CD4-positive, alpha-beta T cell treated with Interleukin-15 for 1 hour (primary cell): Measurements from ENCODE around the gene ZNF581.

Source experiments
- DNase-seq: peaks from one replicate; pipeline ENCODE4 v3.0.0-alpha.2; 2020

The ZNF581 gene

DNA sequence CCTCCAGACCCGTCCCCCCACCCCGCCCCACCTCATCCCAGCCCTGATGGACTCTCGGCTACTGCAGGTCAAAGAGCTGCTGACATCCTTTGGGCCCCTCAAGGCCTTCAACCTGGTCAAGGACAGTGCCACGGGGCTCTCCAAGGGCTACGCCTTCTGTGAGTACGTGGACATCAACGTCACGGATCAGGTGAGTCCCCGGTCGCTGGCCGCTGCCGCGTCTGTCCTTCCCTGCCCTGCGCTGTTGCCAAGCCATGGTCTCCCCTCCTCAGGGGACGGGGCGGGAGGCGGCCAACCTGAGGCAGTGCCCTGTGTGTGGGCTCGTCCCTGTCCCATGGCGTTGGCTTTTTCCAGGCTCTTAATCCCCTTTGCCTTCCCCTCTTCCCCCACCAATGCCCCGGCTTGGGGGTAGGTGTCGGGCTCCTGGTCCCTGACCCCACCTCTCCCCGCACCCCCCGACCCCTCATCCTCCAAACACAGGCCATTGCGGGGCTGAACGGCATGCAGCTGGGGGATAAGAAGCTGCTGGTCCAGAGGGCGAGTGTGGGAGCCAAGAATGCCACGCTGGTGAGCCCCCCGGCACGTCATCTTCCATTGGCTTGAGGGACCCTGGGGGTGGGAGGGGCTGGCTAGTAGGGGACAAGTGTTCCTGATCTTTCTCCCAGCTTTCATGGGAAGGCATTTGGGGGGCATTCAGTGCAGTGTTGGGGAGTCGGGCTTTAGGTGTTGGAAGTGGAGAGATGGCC lies 25.3 kb downstream of the ZNF581 start:
- no peak for DNase-seq

GRCh38 chr19:55669418-55670279 lies 26.2 kb downstream of the ZNF581 start:
- DNase-seq = no peak

- DNase-seq = no peak
These were observed 27.0 kb downstream of the ZNF581 start for GRCh38 chr19:55670280-55671053.

DNA sequence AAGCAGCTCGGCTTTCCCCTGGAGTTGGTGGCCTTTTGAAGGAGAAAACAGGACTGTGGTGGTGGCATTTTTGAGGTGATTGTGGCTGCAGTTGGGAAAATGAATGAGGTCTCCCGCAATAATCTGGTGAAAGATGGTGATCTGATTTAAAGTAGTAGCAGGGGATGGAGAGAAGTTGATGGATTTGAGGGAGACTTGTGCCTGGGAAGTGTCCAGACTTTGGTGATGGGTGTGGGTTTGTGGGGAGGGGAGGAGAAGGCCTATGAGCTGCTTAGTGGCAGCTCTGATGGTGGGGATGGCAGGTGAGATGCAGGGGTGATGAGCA lies 27.6 kb downstream of the ZNF581 start:
- no peak for DNase-seq

DNA sequence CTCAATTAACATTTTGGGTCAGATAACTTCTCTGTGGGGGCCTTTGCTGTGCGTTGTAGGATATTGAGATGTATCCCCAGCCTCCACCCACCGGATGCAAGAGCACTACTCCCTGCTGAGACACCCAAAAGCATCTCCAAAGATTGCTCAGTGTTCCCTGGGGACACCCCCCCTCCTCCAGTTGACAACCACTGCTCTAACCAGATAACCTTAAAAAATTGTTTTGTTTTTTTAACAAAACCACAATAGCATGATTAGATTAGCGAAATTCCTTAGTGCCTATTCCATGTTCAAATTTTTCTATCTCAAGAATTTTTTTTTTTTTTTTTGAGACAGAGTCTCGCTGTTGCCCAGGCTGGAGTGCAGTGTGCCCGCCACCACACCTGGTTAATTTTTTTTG lies 29.0 kb downstream of the ZNF581 start:
- DNase-seq = no peak

DNA sequence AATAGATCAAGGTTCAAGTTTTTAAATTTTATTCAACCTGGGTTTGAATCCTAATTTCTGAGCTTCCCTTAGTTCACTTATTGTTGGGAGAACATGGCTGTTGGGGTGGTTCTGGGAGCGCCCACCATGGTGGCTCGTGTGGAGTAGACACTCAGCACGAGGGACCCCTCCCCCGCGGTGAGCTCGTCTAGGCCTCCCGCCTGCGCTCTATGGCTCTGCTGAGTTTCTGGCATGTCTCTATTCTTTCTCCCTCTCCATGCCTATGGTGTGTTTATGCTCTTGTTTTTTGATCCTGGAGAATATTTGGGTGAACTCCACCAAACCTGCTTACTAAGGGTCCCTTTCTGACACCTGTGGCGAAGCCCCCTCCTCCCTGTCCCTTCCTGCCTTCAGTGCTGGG lies 30.0 kb downstream of the ZNF581 start:
- no peak for DNase-seq

GRCh38 chr19:55673889-55674288 lies 30.4 kb downstream of the ZNF581 start:
- DNase-seq = no peak

DNA sequence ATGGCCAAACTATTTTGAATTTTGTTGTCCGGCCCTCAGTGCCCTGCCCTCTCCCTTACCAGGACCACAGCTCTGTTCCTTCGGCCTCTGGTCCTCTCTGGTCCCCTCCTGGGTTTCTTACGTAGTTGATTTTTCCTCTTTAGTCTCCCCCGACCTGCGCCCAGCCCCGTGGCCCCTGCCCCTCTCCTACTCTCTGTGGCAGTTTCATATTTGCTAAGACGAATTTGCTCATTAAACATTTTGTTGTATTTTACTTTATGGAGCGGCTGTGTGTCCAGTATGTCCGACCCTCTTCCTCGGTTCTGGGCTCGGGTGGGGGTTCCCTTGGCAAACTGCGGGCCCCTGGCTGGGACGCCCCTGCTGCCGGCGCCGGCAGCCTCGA lies 31.0 kb downstream of the ZNF581 start:
- DNase-seq = no peak

DNA sequence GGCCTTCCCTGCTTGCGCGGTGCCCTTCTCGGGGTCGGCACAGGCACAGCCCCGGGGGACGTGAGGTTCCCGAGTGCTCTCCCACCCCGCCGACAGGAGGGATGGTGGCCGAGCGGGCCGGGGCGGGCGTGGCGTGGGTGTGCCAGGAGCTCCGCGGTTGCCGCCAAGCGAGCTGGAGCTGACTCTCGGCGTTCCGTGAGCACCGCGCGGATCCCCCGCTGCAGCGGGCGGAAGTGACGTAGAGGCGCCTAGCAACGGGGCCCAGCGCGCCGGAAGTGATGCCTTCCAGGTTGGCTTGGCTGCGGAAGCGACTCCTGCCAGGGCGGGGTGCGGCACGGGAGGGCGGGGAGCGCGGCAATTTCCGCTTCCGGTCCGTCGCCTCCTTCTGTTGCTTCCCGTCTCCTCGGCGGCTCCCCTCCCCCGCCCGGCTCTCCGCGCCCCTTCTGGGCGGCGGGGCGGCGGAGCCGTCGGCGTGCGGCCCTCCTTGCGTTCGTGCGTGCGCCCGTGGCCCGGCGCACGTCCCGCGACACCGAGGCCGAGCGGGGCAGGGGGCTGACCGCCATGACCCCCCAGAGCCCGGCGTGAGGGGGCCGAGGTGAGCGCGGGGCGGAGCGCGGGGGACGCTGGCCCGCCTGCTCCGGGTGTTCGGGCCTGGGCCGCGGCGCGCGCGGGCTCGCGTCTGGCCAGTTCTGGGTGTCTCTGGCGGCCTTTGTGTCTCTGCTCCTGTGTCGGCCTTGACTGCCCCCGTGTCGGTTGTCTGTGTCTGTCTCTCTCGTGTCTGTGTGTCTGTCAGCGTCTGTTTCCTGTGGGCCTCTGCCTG lies 31.6 kb downstream of the ZNF581 start, which contains the start of gene EPN1:
Gene EPN1, plus strand, starts transcription at position 386 of the 820 bp plus-strand sequence. CDS start 3,402 bp downstream, outside the sequence.
- DNase-seq = peak; percentile 98

DNA sequence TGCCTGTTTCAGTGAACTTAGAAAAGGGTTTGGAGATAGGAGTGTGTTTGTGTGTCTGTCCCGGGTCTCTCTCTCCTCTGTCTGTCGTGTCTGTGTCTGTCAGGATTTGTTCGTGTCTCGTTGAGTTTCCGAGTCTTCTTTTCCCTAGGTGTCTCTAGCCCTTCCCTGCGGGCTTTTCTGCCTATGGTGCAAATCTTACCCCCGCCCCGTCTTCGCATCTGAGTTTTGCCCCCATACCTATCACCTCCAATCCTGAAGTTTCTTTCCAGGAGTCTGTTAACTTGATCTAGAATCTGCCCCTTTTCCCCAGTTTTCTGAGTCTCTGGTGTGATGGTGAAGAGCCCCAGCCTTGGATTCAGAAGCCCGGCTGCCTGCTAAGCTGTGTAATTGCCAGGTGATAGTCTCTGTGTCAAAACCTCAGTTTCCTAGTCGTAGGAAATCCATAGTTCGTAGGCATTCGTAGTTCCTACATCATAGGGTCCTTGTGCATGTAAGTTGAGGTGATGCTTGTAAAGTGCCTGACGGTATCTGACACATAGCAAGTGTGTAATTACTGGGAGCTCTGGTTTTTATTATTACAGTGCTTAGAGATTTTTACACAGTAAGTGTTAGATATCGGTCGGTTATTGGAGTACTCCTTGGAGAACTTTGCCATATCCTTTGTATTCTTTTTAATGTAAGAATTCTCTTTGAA lies 32.4 kb downstream of the ZNF581 start:
- DNase-seq = no peak

DNA sequence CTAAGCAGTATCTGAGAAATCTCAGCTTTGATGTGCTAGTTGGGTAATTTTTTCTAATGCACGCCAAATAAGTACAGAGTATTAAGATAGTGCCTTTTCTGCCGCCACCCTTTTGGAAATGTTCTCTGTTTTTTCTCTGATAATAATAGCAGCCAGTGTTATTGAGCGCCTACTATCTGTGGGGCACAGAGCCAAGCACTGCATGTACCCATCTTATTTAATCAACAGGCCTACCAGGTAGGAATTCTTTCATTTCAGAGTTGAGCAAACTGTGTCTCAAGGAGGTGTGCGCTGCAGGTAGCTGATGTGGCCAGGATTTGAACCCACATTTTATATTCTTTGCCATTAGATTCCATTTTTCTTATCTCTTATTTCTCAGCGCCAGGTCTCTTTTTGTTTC lies 32.9 kb downstream of the ZNF581 start:
- DNase-seq = no peak

GRCh38 chr19:55676889-55677505 lies 33.5 kb downstream of the ZNF581 start:
- no peak for DNase-seq

- DNase-seq = no peak
These were observed 34.2 kb downstream of the ZNF581 start for GRCh38 chr19:55677572-55678028.

GRCh38 chr19:55678121-55678671 lies 34.7 kb downstream of the ZNF581 start:
- peak; percentile 84 for DNase-seq

DNA sequence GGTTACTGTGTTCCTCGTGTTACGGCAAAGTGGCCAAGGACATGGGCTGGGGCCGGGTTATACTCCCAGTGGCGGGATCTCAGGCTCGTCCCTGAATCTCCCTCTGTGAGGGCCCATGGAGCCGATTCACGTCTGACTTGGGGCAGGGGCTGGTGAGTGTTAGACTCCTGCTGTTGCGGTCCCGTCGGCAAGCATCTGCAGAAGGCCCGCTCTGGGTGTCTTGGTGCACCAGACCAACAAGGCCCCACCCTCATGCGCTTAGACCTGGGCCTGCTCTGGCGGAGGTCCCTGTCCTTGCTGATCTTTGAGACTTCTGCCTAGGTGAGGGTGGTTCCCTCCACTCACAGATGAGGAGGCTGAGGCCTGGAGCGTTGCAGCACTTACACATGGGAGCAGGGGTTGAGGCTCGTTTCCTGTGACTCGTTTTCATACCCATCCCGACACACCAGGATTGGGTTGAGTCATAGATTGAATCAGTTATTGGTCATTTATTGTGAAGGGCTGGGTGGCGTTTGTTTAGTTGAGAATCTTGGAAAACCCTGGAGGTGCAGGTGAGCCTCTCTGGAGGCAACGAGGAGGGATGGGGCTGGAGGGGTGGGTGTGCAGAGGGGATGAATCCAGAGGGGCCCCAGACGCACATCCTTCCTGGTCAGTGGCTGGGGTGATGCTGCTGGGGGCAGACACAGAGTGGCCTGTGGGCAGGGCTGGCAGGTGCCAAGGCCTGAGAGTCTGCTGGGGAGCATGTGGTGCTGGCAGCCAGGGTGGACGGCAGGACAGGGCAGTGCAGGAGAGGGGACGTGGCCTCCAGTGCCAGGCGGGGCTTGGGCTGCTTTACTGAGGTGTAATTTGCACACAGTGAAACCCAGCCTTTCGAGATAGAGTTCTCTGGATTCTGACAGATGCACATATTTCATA lies 36.2 kb downstream of the ZNF581 start:
- DNase-seq = no peak

GRCh38 chr19:55680339-55681130 lies 37.1 kb downstream of the ZNF581 start:
- no peak for DNase-seq

DNA sequence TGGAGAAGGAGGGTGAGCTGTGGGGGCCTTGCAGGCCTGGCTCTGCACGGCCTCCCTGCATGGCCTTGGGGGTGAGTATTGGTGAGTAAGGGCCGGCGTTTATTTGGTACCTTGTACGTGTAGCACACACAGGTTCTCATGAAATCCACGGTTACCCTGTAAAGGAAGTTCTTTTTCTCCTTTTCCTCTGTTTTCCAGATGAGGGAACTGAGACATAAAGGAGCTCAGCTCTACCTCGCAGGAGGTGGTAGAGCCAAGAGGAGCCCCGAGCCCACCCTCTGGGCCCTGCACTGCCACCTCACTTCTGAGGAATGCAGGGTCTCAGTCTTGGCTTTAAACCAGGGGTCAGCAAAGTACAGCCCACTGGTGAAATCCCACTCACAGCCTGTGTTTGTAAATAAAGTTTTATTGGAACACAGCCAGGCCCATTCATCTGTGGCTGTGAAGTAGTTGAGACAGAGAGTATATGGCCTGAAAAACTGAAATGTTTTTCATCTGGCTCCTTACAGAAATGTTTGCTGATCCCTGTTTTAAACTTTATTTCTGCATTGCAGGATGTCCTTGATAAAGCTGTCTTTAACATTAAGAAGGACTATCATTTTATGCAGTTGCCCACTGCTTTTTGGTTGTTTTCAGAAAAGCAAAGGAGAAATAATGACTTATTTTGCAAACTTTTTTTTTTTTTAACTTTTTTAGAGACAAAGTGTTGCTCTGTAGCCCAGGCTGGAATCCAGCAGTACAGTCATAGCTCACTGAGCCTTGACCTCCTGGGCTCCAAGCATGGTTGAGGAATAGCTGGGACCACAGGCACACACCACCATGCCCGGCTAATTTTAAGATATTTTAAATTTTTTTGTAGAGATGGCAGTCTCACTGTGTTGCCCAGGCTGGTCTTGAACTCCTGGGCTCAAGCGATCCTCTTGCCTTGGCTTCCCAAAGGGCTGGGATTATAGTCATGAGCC lies 38.0 kb downstream of the ZNF581 start:
- DNase-seq = no peak
